ENCODE results near the gene DST.

DST gene

DNA sequence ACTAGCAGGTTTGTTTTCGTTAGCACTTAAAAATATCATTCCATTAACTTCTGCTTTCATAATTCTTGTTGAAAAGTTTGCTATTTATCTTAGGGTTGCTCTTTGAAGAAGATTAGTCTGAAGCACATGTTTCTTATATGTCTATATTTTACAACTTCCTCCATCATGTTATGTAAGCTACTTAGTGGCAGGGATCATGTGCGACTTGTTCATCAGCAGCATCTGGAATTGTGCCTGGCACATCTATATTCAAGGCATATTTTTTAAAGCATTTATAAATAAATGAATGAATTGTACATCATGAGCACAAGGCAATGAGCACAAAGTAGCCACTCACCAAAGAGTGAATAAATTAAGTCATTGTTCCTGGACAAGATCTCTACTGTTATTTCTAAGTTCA is 208.1 kb downstream of the DST start:
- no peak for DNase-seq (ENCODE audit: low read depth, low spot score)

DNA sequence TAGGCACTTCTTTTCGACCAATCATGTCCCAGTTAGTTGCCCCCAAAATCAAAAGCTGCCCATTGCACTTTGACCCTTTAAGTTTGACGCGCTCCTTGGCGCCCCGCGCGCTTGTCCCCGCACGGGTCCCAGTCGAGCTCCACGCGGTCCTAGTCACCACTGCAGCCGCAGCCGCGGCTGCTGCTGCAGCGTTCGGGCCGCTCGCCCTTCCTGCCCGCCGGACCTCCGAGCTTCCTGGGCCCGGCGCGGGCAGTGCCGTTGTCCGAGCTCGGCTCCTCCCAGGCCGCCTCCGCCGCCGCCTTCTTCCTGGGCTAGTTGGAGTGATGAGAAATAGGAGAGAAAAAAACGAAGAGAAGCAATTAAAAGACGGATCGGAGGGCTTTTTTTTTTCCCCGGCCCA is 209.6 kb downstream of the DST start:
- no peak for DNase-seq (ENCODE audit: low read depth, low spot score)

DNA sequence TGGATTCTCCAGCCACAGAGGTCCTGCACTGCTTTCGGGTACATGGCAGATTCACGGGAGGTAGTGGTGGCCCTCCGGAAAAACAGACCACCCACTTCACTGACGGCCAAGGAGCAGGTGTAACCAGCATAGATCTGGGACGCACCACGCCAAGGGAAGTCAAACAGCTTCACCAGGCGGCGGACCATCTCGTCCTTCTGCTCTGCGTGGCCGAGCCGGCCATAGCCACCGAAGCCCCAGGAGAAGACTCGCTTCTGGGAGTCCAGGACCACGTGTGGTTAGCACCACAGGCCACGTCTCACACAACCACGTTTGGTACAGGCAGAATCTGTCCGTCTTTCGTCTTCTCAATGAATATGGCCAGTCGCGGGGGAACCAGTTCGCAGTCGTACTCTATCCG is 210.5 kb downstream of the DST start:
- DNase-seq (ENCODE audit: low read depth, low spot score) = no peak

DNA sequence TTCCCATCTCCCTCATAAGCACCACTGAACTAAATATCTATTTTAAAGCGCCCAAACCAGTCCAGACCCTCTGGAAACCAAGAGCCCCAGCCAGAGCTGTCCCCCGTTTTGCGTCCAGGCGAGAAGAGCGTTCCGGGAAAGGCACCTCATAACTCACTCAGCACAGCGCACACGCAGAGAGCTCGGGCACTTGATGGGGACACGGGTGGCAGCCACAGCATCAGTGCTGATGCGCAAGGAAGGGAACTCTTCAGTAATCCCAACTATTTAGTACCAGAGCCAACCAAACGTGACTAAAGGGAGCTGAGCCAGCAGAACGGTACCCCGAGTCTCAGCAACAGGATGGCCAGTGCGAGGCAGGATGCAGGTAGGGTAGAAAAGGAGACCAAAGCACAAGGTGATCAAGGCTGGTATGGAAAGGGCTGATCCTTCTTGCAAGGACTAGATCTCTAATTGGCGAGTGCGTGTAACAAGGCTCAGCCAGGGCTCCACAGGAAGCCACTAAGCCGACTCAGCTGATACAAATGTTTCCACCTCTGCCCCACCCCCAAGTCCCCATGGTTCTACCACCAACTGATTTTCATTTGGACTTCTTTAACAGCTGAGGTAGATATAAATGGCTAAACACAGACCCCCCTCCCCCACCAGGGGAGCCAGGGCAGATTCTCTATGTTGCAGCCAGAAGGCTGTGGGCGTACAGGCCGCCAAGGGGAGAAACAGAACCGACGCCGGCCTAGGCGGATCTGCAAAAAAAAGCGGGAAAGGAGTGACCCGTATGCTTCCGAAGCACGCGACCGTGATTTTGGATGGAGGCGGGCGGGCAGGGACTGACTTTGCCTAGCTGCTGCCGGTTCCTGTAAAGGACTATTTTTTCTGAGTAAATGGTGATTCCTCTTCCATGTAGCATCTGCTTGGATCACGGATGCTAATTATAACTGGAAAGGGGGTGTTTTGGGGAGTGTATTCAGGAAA is 211.8 kb downstream of the DST start:
- DNase-seq (ENCODE audit: low read depth, low spot score) = no peak

DNA sequence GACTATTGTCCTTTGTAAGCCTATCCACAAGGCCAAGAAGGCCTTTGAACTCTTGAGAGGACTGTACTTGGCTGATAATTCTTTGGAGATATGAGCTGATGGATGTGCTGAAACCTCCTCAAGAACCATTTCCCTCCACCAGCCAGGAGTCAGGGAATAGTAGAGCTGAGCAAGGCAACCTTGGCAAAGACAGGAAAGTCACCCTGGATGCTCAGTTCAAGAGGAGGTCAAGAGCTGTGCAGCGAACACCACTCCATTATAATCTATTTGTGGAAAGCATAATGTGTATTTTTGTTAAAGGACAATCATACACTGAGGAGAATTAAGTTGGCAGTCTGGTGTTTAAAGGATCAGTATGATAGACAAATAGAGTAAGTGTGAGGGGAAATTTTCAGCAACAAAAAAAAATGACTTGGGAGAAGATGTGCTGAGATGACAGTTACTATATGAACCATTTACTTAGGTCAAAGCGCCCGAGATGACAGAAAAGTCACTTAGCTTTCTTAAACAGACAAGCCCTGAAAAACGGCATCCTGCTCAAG is 218.1 kb downstream of the DST start:
- no peak for DNase-seq (ENCODE audit: low read depth, low spot score)

DNA sequence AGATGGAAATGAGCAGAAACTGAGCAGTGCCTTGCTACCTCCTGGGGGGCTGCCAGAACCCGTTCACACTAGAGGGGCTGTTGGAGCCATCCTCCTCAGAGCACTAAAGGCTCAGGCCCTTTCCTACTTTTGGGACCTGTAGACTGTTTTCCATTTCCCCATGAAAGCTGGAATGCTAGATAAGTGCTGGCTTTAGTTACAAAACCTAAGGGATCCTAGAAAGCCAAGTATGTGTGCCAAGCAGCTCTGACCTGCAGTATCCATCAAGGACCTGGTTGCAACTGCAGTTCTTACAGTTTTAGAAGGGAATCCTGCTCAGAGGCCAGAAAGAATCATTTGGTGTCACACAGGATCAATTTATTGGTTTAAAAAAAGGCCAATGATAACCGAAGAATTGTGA is 218.6 kb downstream of the DST start:
- DNase-seq (ENCODE audit: low read depth, low spot score) = no peak

DNA sequence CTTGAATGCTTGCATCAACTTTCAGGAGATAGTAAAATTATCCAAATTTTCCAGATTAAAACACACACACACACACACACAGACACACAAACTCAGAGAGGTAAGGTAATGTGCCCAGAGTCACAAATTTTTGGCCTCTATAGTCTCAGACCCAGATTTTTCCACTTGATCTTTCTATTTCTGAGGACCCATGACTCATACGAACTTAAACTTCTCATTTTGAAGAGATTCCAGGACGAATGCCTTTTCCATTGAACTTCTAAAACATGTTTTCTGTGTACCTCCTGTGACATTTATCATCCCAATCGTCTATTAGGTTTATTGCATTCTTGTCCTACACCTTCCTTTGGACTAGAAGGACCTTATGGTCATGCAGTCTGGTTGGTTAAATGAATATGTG is 222.4 kb downstream of the DST start:
- no peak for DNase-seq (ENCODE audit: low read depth, low spot score)

DNA sequence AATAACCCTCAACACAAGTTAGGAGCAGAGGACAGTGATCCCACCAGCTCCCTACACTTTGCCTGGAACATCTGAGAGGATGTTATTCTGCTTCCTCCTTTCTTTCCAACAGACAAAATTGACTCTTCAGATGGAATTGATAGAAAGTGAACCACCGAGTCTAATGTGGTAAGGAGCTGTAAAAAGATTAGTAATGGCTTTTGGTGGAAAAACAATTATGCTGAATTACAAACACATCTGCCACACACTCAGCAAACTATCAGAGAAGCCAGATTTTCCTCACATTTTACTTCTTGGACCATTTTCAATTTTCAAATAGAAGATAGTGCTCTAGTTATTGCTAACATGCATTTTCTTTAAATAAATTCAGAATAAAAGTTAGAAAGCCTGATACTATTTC is 223.5 kb downstream of the DST start:
- DNase-seq (ENCODE audit: low read depth, low spot score) = no peak

DNA sequence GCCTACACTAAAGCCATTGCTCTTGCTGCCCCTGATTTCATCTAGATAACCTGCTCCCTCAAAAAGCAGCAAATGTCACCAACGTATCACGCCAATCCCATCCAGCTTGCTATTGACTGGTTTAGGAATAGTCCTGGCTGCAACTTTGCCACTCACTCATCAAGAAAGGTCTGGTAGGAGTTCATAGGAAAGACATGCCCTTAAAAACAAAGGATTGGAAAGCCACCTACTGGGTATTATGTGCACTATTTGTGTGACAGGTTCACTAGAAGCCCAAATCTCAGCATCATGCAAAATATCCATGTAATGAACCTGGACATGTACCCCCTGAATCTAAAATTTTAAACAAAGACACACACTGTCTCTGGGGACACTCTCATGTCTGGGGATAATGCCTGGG is 224.9 kb downstream of the DST start:
- DNase-seq (ENCODE audit: low read depth, low spot score) = no peak

DNA sequence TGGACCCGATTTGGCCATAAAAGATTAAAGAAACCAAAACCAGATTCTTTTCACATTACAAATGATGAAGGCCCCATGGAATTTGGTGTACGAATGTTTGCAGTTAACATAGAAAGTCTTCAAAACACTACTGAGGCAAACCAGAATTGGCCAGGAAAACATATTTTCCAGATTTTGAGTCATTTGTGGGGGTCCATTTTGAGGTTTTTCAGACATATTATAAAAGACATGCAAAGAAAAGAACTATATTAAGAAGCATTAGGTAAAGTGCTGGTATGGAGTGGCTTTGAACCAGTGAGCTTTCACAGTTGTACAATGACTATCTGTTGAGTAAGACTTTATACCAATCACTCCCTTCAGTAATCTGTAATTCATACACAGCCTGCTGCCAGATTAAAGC is 226.4 kb downstream of the DST start:
- no peak for DNase-seq (ENCODE audit: low read depth, low spot score)

DNA sequence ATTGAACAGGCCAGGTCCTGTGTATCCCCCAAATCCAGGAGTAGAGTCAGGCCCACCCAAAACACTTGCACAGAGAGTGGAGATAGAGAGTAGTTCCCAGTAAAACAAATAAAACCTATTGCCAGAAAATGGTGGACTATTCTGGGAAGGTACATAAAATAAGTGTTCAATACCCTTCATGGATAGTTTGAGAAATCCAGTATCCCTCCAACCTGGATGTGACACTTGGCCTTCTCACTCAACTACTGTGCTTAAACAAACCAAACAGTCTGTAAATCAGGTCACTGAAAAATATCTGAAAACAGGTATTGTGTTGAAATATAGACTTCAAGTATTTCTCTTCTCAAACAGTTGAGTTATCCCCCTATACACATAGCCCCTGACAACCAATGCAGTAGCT is 233.7 kb downstream of the DST start:
- no peak for DNase-seq (ENCODE audit: low read depth, low spot score)
